Neural cell (in vitro differentiated cells): ENCODE data around the gene DNAJC15. TPM values are rescaled to one million over a fixed set of nuclear protein-coding genes. Genes with fewer than 3 reads are reported as not detected.

ENCODE experiments used
- H2AFZ ChIP-seq: fragments of 200-600, 300-800 bp; sonication (generic), shearing (Covaris generic); 2 replicates; pipeline ENCODE4 v1.6.0; 2014; ENCODE audit warnings: low read depth, mild to moderate bottlenecking, antibody characterized with exemption, low read length, moderate library complexity
- H3F3A ChIP-seq: fragments of 200-600 bp; shearing (Covaris generic); 2 replicates; pipeline ENCODE4 v1.6.1; 2016; ENCODE audit warnings: mild to moderate bottlenecking, moderate library complexity, mixed read lengths, antibody characterized with exemption, low read length; ENCODE audit not compliant: insufficient read depth, poor library complexity, severe bottlenecking
- H3K27ac ChIP-seq: fragments of 200-600, 300-800 bp; sonication (generic), shearing (Covaris generic); 2 replicates; pipeline ENCODE4 v1.5.1; 2014; ENCODE audit warnings: mild to moderate bottlenecking, low read length, moderate library complexity
- H3K27me3 ChIP-seq: fragments of 300-800, 200-600 bp; sonication (generic), shearing (Covaris generic); 2 replicates; pipeline ENCODE4 v1.6.0; 2014; ENCODE audit warnings: mild to moderate bottlenecking, low read depth, low read length, moderate library complexity; ENCODE audit not compliant: insufficient read depth
- H3K36me3 ChIP-seq: fragments of 300-800, 200-600 bp; sonication (generic), shearing (Covaris generic); 2 replicates; pipeline ENCODE4 v1.5.1; 2014; ENCODE audit warnings: mild to moderate bottlenecking, antibody characterized with exemption, low read length, moderate library complexity; ENCODE audit not compliant: insufficient read depth
- H3K4me2 ChIP-seq: fragments of 300-800, 200-600 bp; sonication (generic), shearing (Covaris generic); 2 replicates; pipeline ENCODE4 v1.6.0; 2014; ENCODE audit warnings: mild to moderate bottlenecking, low read length
- H3K4me3 ChIP-seq: fragments of 300-800, 200-600 bp; sonication (generic), shearing (Covaris generic); 2 replicates; pipeline ENCODE4 v1.5.1; 2014; ENCODE audit warnings: mild to moderate bottlenecking, low read length, moderate library complexity
- H3K79me2 ChIP-seq: fragments of 200-600 bp; shearing (Covaris generic); replicated peaks from 2 replicates; pipeline ENCODE4 v1.6.0; 2014; ENCODE audit warnings: mild to moderate bottlenecking, low read length, moderate library complexity; ENCODE audit not compliant: insufficient read depth
- H3K9ac ChIP-seq: fragments of 300-800, 200-600 bp; sonication (generic), shearing (Covaris generic); 2 replicates; pipeline ENCODE4 v1.6.1; 2016; ENCODE audit warnings: mild to moderate bottlenecking, low read length, mixed read lengths
- H3K9me2 ChIP-seq: fragments of 200-600 bp; shearing (Covaris generic); 2 replicates; pipeline ENCODE4 v1.6.1; 2016; ENCODE audit warnings: mild to moderate bottlenecking, low read length, mixed read lengths; ENCODE audit not compliant: insufficient read depth
- H3K9me3 ChIP-seq: fragments of 200-600, 300-800 bp; sonication (generic), shearing (Covaris generic); 2 replicates; pipeline ENCODE4 v1.6.1; 2016; ENCODE audit warnings: mild to moderate bottlenecking, mixed run types, low read length, moderate library complexity, mixed read lengths
- H4K20me1 ChIP-seq: fragments of 200-600 bp; shearing (Covaris generic); 2 replicates; pipeline ENCODE4 v1.6.1; 2016; ENCODE audit warnings: mild to moderate bottlenecking, mixed run types; ENCODE audit not compliant: insufficient read depth
- CTCF ChIP-seq: fragments of 450-650 bp; IDR thresholded peaks from 2 replicates; pipeline ENCODE4 v1.5.1; 2014; ENCODE audit warnings: antibody characterized with exemption, mild to moderate bottlenecking, moderate library complexity; ENCODE audit not compliant: poor library complexity, severe bottlenecking
- EP300 ChIP-seq: fragments of 450-650 bp; conservative IDR thresholded peaks from 2 replicates; pipeline ENCODE4 v1.6.1; 2014; ENCODE audit warnings: antibody characterized with exemption, mild to moderate bottlenecking, moderate library complexity; ENCODE audit not compliant: poor library complexity, severe bottlenecking
- EZH2 ChIP-seq: fragments of 200-600, 300-800 bp; shearing (Covaris generic), sonication (generic); IDR thresholded peaks from 2 replicates; pipeline ENCODE4 v1.6.1; 2014; ENCODE audit warnings: antibody characterized with exemption, low read length, borderline replicate concordance, mild to moderate bottlenecking; ENCODE audit not compliant: insufficient read depth, poor library complexity, severe bottlenecking
- MXI1 ChIP-seq: fragments of 450-650 bp; conservative IDR thresholded peaks from 2 replicates; pipeline ENCODE4 v1.6.1; 2014; ENCODE audit warnings: antibody characterized with exemption, mild to moderate bottlenecking; ENCODE audit not compliant: poor library complexity, severe bottlenecking
- POLR2AphosphoS5 ChIP-seq: IDR thresholded peaks from 2 replicates; pipeline ENCODE4 v1.6.1; 2012
- RAD21 ChIP-seq: fragments of 450-650 bp; conservative IDR thresholded peaks from 2 replicates; pipeline ENCODE4 v1.6.1; 2014; ENCODE audit warnings: antibody characterized with exemption, mild to moderate bottlenecking, moderate library complexity
- REST ChIP-seq: IDR thresholded peaks from 2 replicates; pipeline ENCODE4 v1.6.1; 2012; ENCODE audit warnings: borderline replicate concordance
- SMC3 ChIP-seq: fragments of 450-650 bp; conservative IDR thresholded peaks from 2 replicates; pipeline ENCODE4 v1.6.1; 2014; ENCODE audit warnings: antibody characterized with exemption, mild to moderate bottlenecking, moderate library complexity; ENCODE audit not compliant: poor library complexity
- TAF1 ChIP-seq: IDR thresholded peaks from 2 replicates; pipeline ENCODE4 v1.6.1; 2012; ENCODE audit warnings: low read depth
- polyA plus RNA-seq: library from polyadenylated mRNA; depleted of rRNA; stranded (reverse); fragments of >200 nt; gene quantifications from 2 replicates; pipeline ENCODE4 v1.2.3, GENCODE V29; 2014

DNAJC15 gene
- polyA plus RNA-seq, 1 donor from 2014 or later = 0.84 TPM

GRCh38 chr13:42984691-42985090, 38.7 kb upstream of the DNAJC15 start:
- TF ChIP-seq MXI1 (no peak), SMC3 (no peak), EP300 (no peak), REST (no peak), EZH2 (no peak), POLR2AphosphoS5 (no peak), RAD21 (no peak), TAF1 (no peak)
- Histone ChIP-seq H4K20me1 (no peaks in the 10 kb centered on the region), H3K79me2 (no peaks in the 10 kb centered on the region), H3K36me3 (no peaks in the 10 kb centered on the region), H3K27ac (no peak overlapping the region), H2AFZ (no peak overlapping the region), H3K9me3 (no peaks in the 10 kb centered on the region), H3K9ac (no peak overlapping the region), H3K9me2 (no peaks in the 10 kb centered on the region), H3K27me3 (no peaks in the 10 kb centered on the region), H3F3A (no peaks in the 10 kb centered on the region), H3K4me2 (no peak overlapping the region), H3K4me3 (no peak overlapping the region)

GRCh38 chr13:42985312-42986175, 37.8 kb upstream of the DNAJC15 start:
- Histone ChIP-seq H3K27me3 (no peaks in the 10 kb centered on the region), H4K20me1 (no peaks in the 10 kb centered on the region), H3K36me3 (no peaks in the 10 kb centered on the region), H2AFZ (no peak overlapping the region), H3K9me3 (no peaks in the 10 kb centered on the region), H3K9me2 (no peaks in the 10 kb centered on the region), H3K27ac (no peak overlapping the region), H3F3A (no peaks in the 10 kb centered on the region), H3K79me2 (no peaks in the 10 kb centered on the region), H3K4me3 (no peak overlapping the region), H3K9ac (no peak overlapping the region), H3K4me2 (no peak overlapping the region)
- no peak for TF ChIP-seq RAD21
- TF ChIP-seq CTCF = no peak
- TF ChIP-seq EZH2 = no peak
- TF ChIP-seq MXI1 = no peak
